ENCODE measurements around the gene SREBF2. TPM values are rescaled to one million over a fixed set of nuclear protein-coding genes. Genes with fewer than 3 reads are reported as not detected.

Gene SREBF2
- total and polyA plus RNA-seq, 2 experiments from 2014 or later, result 238 to 273 TPM

- Histone ChIP-seq H3K4me3 (no peak overlapping the region), H3K27me3 (no peaks in the 10 kb centered on the region), H3K9me3 (ENCODE audit: low read depth) (no peaks in the 10 kb centered on the region), H3K4me1 (ENCODE audit: low read depth) (peaks cover 1% of the 10 kb centered on the region), H3K27ac (no peak overlapping the region), H3K36me3 (peaks cover 12% of the 10 kb centered on the region)
- no peak for TF ChIP-seq CTCF (IDR thresholded peaks at IDR 0.05; ENCODE audit: low read depth, low read length)
- no peak for DNase-seq (ENCODE audit: low read depth in 1 of 2, low spot score in 1 of 2)
Observed at GRCh38 chr22:41816871-41817270, 16.0 kb upstream of the SREBF2 start.

- H3K9me3 ChIP-seq (ENCODE audit: low read depth), result no peaks in the 10 kb centered on the region
- peaks cover 8% of the 10 kb centered on the region for H3K36me3 ChIP-seq
- H3K4me3 ChIP-seq, result no peak overlapping the region
- no peaks in the 10 kb centered on the region for H3K27me3 ChIP-seq
- H3K4me1 ChIP-seq (ENCODE audit: low read depth), result peaks cover 2% of the 10 kb centered on the region
- TF ChIP-seq CTCF (IDR thresholded peaks at IDR 0.05; ENCODE audit: low read depth, low read length), result no peak
- H3K27ac ChIP-seq, result no peak overlapping the region
- no peak for DNase-seq (ENCODE audit: low read depth in 1 of 2, low spot score in 1 of 2)
Observed at GRCh38 chr22:41818011-41818410, 14.9 kb upstream of the SREBF2 start.

GRCh38 chr22:41818596-41818995, 14.3 kb upstream of the SREBF2 start:
- Histone ChIP-seq H3K27ac (no peak overlapping the region), H3K4me3 (no peak overlapping the region), H3K27me3 (no peaks in the 10 kb centered on the region), H3K9me3 (ENCODE audit: low read depth) (no peaks in the 10 kb centered on the region), H3K4me1 (ENCODE audit: low read depth) (peaks cover 2% of the 10 kb centered on the region), H3K36me3 (peaks cover 4% of the 10 kb centered on the region)
- DNase-seq (ENCODE audit: low read depth in 1 of 2, low spot score in 1 of 2), result no peak
- TF ChIP-seq CTCF (IDR thresholded peaks at IDR 0.05; ENCODE audit: low read depth, low read length), result no peak

GRCh38 chr22:41819257-41819656, 13.6 kb upstream of the SREBF2 start:
- no peaks in the 10 kb centered on the region for H3K9me3 ChIP-seq (ENCODE audit: low read depth)

GRCh38 chr22:41820447-41820846, 12.5 kb upstream of the SREBF2 start:
- peaks cover 2% of the 10 kb centered on the region for H3K4me1 ChIP-seq (ENCODE audit: low read depth)
- TF ChIP-seq CTCF (IDR thresholded peaks at IDR 0.05; ENCODE audit: low read depth, low read length), result no peak
- H3K4me3 ChIP-seq, result no peak overlapping the region
- H3K27me3 ChIP-seq, result no peaks in the 10 kb centered on the region
- DNase-seq (ENCODE audit: low read depth in 1 of 2, low spot score in 1 of 2), result no peak
- peaks cover 3% of the 10 kb centered on the region for H3K36me3 ChIP-seq
- H3K9me3 ChIP-seq (ENCODE audit: low read depth), result no peaks in the 10 kb centered on the region
- H3K27ac ChIP-seq, result no peak overlapping the region

More at GRCh38 chr22:41819257-41819656, 13.6 kb upstream of the SREBF2 start:
- DNase-seq (ENCODE audit: low read depth in 1 of 2, low spot score in 1 of 2), result no peak
- no peaks in the 10 kb centered on the region for H3K27me3 ChIP-seq
- no peak overlapping the region for H3K4me3 ChIP-seq
- H3K27ac ChIP-seq, result no peak overlapping the region
- H3K36me3 ChIP-seq, result peaks cover 3% of the 10 kb centered on the region
- no peak for TF ChIP-seq CTCF (IDR thresholded peaks at IDR 0.05; ENCODE audit: low read depth, low read length)
- peaks cover 2% of the 10 kb centered on the region for H3K4me1 ChIP-seq (ENCODE audit: low read depth)

Data from cardiac muscle cell (in vitro differentiated cells and primary cell).